GM18907 (cell line): ENCODE measurements around the gene RAB20.
"Not testable (repeated sequence)": the region's sequence is repeated elsewhere in the genome, so short reads cannot be mapped to it uniquely, and the experiment has no call there.

Experiments
- ATAC-seq: cut with Tn5 transposase; IDR thresholded peaks from one replicate; pipeline ENCODE4 v1.9.1; 2021; ENCODE audit warnings: mild to moderate bottlenecking, moderate library complexity; ENCODE audit not compliant: unreplicated experiment

RAB20 gene

DNA sequence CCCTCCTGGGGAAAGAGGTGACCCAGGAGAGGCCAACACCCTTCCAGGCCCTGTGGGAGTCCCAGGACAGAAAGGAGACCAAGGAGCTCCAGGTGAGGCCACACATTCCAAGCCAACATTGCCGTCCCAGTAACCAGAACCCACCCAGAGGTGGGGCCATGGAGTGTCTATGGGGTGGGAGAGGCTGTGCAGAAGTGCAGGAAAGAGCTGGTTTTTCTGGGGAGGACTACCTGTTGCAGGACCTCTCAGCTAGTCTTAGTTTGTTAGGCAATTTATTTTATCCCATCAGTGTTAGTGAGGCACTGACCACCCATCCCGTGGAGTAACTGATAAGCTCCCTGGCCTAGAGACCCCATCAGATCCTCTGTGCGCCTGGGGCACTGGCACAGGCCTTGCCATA lies 66.1 kb downstream of the RAB20 start:
- ATAC-seq: no peak

DNA sequence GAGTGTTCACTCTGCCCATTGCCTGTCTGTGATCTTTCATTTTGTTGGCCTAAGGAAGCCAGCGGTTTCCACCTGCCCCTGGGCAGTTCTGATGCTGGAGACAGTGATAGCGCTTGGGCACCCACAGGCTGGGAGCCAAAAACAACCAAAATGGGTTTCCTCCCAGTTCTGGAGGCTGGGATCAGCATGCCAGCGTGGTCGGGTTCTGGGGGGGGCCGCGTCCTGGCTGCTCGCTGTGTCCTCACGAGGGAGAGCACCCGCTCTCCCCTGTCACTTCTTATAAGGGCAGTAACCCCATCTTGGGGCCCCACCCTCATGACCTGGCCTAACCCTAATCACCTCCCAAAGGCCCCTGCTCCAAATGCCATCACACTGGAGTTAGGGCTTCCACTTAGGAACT lies 67.9 kb downstream of the RAB20 start:
- ATAC-seq: no peak

DNA sequence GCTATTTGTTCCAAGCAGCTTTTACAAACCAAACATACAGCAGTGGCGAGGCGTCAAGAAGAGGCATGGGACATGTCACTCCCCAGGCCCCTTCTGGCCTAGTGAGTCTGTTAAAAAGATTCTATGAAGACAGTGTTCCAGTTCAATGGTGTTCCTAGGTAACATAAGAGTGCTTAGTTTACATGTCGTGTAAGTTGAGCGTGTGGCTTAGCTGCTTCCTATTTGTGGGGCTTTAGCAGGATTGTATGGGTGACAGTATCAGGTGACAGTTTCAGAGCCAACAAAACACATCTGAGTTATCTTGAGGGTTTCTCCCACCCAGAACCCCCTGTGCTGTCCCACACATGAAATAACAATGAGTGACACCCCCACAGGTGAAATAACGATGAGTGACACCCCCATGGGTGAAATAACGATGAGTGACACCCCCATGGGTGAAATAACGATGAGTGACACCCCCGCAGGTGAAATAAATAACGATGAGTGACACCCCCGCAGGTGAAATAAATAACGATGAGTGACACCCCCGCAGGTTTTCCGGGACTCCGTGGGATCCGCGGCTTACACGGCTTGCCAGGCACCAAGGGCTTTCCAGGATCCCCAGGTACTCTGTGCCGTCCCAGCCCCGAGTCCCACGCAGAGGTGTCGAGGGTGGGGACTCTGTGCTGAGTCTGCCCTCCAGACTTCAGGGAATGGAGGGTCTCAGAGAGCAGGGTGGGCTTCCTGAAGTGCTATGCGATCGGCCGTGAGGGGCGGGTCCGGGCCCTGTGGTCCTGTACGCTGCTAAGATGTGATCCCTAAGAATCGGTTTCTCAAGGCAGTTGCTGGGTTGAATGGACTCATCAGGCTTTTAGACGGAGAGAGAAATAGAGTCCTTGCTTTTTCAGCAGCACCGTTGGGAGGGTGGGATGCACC lies 68.6 kb downstream of the RAB20 start:
- ATAC-seq: no peak

DNA sequence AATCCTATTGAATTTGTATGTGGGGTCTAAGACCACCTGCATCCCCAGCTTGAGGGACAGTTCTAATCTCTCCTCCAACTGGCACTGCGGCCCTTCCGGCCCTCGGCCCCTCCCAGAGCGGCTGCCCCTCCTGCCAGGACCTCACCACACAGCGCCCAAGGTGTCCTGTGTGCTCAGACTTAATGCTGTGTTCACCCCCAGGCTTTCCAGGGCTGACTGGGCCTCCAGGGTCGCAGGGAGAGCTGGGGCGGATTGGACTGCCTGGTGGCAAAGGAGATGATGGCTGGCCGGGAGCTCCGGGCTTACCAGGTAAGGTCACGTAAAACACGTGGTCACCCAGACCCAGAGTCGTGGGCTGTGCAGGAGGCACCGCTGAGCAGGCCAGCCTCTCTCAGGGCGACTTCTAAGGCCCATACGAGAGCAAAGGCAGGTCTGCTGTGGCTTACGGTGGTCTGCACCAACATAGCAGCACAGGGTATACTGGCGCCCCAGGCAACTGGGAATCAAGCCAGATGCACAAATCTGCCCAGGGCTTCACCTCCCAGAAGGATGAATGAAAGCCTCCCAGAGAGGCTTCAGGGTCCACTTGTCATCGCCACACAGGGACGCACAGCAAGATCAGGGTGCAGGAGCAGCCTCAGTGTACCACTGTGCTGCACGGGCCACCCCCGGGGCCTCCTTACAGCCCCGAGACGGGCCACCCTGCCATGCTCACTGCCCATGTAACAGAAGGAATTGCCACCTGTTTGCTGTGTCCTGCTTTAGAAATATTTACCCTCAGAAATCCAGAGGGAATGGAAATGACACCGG lies 69.4 kb downstream of the RAB20 start:
- no peak for ATAC-seq

DNA sequence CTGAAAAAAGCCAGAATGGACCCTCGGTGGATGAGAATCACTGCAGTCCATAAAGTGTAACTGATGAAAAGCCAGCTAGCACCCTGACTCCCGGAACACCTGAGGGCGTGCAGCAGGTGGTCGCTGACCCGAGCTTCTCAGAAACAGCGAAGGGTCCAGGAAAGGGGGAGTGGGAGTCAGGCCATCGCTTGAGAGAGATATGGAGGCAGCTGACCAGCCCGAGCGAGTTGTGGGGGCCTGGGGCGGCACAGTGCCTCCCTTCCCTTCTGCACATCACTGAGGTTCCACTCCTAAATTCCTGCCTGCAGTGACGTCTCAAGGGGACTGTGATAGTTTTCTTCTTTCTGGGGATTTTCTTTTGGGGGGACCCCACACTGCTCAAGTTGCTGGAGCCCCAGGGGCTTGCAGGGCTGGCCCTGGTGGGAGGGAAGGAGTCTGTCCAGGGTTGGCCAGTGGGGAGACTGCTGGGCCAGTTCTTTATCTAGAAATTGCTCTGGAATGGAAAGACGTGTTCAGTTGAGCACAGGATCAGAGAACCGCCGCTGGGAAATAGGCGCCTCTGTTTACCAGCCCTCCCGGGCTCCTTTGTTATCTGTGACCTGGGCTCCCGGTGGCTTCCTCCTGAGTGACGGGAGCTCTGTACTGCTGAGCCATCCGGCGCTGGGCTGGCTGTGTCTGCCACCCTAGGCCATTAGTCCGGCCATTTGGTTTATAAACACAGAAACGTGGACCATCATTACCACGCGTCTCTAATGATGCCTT lies 71.3 kb downstream of the RAB20 start:
- no peak for ATAC-seq

DNA sequence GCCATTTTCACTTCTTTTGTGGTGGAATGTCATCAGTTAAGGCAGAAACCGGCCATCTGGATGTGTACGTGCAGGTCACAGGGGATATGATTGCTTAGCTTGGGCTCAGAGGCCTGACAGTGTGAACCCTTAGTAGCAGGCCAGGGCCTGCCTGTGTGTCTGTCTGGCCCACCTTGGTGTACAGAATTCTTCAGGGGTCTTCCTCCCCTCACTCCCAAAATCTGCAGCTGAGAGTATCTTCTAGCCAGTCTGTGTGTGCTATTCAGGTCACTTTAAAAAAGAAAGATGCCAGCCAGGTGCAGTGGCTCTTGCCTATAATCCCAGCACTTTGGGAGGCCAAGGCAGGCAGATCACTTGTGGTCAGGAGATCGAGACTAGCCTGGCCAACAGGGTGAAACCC lies 74.6 kb downstream of the RAB20 start:
- not testable (repeated sequence) for ATAC-seq

DNA sequence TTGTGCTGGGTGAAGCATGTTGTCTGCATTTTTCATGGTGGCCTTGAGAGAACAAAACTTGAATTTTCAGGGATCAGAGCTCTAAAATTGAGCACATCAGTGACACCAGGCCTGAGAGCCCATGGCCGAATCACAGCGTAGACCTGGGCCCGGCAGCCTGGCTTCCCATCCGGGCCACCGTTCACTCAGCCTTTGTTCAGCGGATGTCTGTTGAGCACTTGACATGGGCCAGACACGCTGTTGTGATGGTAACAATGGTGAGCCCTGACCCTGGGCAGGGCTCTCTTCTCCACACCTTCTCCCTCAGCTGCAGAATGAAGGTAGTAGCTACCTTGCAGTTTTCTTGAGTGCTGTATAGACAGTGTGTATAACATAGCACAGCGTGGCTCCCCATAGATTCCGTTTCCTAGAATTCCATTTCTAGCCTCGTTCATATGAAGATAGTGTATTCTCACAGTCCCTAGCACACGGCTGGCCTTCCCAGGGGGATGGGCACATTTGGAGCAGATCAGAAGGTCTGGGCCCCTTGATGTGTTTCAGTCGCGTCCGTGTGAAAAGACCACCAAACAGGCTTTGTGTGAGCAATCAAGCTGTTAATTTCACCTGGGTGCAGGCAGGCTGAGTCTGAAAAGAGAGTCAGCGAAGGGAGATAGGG lies 75.3 kb downstream of the RAB20 start:
- no peak for ATAC-seq

DNA sequence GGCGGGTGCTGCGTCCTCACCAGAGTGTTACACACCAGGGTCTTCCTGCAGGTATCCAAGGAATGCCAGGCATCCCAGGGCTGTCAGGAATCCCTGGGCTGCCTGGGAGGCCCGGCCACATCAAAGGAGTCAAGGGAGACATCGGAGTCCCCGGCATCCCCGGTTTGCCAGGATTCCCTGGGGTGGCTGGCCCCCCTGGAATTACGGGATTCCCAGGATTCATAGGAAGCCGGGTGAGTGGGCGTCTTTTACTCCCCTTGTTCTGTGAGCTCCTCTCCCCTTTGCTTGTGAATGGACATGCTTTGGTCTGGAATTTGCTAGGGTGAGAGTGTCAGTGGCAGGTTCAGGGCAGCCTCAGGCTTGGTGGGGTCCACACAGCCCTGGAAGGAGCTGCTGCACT lies 75.9 kb downstream of the RAB20 start:
- no peak for ATAC-seq

DNA sequence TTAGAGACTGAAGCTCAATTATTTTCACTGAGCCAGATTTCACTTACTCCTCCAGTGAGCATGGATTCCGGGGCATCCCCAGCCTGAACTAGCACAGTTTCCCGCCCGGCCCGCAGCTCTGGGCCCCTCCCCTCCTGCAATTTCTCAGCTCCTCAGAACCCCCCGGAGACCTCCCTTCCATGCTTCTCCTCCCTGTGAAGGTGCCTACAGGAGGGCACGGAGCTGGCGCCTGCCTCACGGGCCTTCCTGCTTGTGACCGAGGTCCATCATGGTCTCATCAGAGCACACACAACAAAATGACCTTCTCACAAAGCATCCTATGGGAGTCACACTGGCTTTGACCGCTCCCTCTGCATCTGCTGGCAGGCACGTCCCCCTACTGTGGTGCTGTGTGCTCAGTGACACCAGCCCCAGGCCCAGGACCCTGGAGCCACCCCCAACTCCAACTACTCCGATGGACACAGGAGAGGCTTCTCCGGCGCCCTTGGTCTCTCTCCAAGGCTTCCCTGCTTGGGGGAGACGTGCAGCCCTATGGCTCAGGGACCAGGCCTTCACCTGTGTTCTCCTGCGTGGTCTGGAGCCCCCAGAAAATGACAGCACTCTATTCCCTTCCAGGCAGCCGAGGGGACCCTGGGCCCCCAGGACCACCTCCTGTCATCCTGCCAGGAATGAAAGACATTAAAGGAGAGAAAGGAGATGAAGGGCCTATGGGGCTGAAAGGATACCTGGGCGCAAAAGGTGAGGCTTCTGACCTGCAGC lies 77.1 kb downstream of the RAB20 start:
- no peak for ATAC-seq

DNA sequence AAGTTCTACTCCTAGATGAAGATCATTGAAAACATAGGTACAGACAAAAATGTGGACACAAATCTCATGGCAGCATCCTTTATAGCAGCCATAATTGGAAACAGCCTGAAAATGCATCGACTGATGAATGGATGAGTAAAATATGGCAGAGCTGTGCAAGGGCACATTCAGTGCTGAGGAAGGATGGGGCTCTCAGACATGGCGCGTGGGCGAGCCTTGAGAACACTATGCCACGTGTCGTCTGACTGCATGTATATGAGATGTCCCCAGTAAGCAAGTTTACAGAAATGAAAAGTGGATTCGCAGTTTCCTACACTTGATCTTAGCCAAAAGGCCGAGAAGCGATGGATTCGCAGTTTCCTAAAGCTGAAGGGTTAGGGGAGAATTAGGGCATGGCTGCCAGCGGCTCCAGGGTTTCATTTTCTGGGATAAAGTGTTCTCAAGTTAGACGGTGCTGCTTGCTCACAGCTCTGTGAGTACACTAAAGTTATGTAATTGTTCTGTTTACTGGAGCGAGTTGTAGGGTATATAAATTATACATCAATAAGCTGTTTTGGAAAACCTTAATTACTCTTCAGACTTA lies 78.0 kb downstream of the RAB20 start:
- no peak for ATAC-seq

DNA sequence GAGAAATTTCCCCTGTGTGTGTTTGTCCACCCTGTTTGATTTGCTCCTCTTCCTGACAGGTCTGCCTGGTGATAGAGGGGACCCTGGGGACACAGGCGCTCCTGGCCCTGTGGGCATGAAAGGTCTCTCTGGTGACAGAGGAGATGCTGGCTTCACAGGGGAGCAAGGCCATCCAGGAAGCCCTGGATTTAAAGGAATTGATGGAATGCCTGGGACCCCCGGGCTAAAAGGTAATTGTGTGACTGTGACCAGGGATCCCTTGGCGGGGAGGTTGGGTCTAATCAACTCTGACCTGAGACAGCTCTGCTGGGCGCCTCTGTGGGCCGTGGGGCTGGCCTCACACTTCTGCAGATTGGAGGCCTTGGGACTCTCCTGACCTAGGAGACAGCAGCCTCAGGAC lies 81.4 kb downstream of the RAB20 start:
- no peak for ATAC-seq

DNA sequence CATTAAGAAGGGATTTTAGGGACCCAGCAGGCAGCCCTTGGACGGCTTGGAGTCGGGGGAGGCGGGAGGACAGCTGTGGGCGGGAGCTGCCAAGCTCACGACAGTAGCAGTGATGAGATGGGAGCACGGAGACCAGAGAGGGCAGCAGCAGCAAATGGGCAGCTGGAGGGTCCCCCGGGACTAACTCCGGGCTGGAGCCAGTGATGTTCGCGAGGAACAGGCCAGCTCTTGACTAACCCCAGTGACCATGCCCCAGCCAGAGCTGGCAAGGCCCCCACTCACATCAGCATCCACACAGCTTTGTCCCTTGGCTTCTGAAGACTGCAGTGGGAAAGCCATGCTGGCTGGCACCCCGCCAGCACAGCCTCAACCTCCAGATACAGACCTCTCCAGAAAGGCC lies 81.9 kb downstream of the RAB20 start:
- ATAC-seq: no peak

DNA sequence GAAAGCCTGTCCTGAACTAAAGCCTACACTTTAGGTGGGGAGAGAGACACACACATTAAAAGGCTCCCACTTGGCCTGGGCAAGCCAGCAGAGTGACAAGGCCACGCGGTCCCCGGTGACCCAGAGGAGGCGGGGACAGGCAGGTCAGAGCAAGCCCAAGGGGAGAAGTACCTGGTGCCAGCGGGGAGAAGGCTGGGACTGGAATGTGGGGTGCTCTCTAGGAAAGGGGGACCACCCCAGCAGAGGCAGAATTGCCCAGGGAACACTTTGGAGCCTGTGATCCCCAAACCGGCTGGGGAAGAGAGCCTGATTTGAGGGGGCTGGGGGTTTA lies 82.3 kb downstream of the RAB20 start:
- no peak for ATAC-seq

DNA sequence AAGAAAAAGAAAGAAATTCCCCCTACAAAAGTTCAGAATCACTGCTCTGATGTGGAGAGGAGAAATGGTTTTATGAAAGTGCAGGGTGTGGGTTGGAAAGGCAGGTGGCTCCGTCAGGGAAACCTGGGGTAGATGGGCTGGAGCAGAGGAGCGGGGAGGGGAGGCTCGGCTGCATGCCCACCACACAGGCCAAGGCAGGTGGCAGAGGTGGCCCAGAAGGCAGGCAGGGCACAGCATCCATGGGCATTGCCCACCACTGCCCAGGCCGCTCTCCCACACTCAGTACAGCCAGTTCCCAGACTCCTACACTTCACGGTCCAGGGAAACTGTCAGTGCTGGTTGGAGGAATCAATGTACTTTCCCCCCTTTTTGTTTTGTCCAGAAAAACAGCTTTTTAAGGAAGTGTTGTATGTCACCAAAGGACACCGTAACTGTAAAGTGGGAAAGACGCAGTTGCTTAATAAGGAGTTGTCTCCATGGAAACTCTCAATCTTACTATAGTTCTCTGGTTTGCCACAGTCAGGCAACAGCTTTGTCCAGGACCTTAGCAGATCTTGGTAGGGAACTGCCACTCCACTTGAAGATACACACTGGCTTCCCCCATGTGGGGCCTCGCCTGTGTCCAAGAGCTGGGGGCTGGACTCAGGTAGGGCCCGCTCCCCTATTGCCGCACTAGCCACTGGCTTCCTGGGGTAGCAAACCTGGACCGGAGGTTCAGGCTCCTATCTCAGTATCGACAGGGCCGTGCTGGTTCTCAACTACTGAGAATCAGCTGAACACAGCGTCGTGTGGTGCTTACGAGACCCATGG lies 82.9 kb downstream of the RAB20 start:
- ATAC-seq: no peak

DNA sequence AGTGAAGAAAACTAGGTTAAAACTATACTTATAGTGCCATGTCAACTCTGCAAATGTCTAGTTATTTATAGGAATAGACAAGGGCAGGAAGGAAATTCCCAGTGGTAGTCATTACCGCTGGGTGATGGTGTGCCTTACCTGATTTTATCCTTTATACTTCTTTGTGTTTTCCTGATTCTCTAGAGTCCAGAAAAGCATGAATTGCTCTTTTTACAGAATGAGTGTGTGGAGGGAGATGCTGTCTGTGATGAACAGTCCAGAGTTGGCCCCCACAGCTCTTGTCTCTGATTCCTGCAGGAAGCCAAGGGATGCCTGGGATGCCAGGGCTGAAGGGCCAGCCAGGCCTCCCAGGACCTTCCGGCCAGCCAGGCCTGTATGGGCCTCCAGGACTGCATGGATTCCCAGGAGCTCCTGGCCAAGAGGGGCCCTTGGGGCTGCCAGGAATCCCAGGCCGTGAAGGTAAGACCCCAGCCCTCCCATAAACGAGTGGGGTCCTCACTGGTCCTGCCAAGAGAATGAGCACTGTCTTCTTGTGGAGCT lies 83.7 kb downstream of the RAB20 start:
- ATAC-seq: no peak

DNA sequence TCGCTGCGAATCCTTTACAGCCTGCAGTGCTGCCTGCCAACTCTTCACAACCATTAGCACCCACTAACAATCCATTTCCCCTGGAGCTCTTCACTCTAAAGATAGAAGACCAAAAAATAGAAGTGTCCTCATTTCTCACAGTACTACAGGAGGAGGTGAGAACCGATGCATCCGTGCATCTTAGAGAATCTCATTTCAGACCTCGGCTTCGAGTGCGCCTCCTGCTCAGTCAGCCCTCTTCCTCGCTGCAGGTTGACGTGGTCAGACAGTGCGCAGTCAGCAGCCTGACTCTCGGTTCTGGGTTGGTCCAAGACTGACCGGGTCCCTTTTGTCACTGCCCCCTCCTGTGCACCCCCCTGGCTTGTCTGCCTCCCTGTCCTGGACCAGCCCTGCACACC lies 85.3 kb downstream of the RAB20 start:
- ATAC-seq: no peak

DNA sequence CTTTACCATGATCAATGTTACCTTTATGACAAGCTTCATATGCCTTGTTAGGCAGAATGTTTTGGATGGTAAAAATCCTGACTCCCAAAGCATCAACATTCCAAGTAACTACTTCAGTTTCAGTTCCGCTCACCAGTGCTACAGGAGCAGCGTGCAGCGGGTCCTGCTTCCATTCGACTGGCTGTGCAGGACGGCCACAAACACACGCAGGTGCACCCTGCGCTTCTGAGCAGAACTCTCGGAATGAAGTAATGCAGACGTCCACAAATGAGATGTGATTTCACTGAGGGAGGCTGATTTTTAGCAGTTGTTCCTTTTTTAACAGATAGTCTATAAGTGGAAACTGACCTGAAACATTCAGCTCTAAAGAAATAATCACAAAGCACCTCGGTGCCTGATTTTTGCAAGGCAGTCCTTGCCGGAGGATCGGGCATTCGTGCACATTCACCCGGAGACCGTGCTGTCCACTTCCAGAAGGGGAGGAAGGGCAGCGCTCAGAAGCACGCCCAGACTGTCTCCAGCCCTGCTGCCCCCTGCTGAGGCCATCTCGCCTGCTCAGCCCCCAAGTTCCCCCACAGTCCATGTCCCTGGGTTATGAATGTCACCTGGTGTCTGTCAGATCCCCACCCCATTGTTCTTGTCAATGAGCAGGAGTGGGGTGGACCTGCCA lies 85.8 kb downstream of the RAB20 start:
- no peak for ATAC-seq

DNA sequence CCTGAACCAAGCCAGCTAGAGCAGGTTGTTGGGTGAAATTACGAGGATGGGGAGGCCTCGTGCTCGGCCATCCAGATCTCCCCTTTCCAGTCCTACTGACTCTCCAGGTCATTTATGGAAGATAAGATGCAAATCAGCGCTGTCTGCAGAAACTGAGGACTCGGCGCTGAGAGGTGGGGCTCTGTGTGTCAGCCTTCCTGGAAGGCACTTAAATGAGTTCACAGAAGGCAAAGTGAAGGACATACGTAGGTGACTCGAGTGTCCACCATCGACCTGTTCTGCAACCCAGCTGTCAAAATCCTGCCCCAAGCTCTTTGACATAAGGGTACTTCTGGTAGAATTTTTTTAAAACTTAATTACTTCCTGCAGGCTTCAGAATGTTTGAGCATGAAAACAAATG lies 86.4 kb downstream of the RAB20 start:
- ATAC-seq: no peak
